GM21737 (cell line): ENCODE results near the gene AKAP6.
"Not testable (repeated sequence)": the region's sequence is repeated elsewhere in the genome, so short reads cannot be mapped to it uniquely, and the experiment has no call there.

Experiments used
- ATAC-seq: cut with Tn5 transposase; IDR thresholded peaks from one replicate; pipeline ENCODE4 v1.9.1; 2021; ENCODE audit warnings: mild to moderate bottlenecking, moderate library complexity; ENCODE audit not compliant: unreplicated experiment

The AKAP6 gene

DNA sequence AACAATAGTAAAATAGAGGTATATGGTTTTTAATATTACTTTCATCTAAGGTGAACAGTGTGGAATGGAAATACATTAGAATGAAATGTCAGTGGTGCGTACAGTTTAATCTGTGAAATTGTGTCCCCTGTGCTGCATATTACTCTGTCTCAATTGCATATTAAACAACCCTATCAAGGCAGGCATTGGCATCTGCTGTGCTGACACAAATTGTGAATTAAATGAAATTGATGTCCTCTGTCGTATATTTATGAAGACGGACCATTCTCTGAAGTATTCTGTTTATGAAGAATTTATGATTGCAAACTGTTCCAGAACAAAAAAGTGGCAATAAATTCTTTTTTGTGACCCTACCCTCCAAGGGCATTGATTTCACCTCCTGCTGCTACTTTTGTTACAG lies 405.2 kb downstream of the AKAP6 start:
- no peak for ATAC-seq

DNA sequence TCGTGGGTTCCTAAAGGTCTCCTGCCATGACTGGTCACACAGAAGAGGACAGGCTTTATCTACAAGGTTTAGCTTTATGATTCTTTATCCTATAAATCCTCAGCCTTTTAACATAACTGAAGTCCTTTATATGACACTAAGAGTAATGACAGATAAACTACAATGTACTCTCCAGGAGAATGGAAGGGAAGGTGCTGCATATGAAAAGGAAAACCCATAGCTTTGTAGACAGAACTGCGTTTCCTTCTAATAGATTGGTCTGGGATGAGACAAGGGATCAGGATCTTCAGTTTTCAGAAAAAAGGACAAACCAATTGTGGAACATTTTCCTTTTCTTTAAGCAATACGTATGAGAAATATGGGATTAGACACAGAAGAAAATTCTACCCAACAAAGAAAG lies 408.5 kb downstream of the AKAP6 start:
- no peak for ATAC-seq

DNA sequence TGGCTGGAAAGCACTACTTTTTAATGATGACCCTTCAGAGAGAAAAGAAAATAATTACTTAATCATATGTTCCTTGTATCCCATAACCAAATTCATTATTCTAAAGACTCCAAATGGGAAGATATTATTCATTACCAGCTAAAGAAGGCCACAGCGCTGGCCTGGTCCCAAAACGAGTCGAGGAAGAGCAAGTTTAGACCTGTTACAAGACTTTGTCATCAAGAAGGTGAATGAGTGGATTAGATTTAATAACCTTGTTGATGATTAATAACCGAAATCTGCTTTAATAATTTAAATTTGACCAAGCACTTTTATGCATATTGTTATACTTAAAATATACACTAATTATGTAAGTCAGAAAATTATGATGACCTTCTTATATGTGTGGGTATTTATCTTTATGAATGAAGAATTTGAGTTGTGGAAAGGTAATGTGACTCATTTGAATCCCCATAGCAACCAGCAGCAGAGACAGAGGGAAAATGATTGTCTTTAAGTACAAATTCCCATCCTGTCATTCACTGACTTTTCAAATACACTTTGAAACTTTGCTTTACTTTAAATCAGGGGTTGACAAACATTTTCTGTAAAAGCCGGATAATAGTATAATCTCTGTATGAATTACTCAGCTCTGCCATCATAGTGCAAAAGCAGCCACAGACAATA lies 409.2 kb downstream of the AKAP6 start:
- ATAC-seq = no peak

DNA sequence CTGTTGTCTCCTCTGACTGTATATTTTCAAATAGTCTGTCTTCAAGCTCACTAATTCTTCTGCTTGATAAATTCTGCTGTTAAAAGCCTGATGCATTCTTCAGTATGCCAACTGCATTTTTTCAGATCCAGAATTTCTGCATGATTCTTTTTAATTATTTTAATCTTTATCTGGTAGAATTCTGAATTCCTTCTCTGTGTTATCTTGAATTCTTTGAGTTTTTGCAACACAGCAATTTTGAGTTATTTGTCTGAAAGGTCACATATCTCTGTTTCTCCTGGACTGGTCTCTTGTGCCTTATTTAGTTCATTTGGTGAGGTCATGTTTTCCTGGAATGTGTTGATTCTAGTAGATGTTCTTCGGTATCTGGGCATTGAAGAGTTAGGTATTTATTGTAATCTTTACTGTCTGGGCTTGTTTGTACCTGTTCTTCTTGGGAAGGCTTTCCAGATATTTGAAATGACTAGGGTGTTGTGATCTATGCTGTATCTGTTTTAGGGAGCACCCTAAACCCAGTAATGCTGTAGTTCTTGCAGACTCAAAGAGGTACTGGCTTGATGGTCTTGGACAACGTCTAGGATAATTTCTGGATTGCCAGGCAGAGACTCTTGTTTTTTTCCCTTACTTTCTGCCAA lies 415.8 kb downstream of the AKAP6 start:
- no peak for ATAC-seq

DNA sequence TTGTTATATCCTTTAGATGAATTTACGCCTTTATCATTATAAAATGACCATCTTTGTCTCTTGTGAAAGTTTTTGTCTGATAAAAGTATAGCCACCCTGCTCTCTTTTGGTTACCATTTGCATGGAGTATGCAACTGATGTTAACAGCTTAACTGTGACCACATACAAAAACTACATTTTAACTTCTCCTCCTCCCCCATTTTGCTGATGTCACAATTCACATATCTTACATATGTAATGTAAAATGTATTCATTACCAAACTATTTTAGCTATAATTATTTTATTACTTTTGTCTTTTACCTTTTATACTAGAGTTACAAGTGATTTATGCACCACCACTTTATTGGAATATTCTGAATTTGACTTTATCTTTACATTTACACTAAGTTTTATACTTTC lies 425.1 kb downstream of the AKAP6 start:
- no peak for ATAC-seq

DNA sequence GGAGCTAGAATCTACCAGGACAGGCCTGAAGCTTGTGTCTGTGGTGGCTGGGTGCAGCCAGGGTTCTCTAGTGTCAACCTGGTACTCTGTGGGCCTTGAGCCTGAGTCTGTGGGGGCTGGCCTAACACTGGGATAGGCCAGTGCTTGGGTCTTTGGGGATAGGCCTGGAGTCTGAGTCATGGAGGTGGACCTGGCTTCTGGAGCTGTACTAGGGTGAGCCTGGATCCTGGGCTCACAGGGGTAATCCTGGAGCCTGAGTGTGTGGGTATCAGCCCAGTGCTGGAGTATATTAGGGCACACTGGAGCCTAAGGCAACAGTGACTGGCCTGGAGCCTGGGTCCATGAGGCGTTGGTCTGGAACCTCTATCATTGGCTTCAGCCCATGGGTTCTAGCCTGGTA lies 427.1 kb downstream of the AKAP6 start:
- no peak for ATAC-seq

DNA sequence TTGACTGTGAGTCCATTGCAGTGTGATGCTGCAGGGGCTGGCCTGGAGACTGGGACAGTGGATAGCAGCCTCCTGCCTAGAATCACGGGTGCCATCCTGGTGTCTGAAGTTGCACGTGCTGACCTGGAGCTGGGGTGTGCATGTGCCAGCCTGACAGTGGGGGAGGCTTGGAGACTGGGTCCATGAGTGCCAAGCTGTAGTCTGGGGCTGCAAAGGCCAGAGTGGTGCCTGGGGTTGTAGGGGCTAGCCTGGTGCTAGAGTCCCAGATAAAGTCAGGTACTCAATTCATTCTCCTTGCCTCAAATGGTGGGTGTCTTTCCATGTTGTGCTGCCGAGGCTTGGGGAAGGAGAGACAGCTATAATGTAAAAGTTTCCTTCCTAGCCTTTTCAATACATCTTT lies 427.7 kb downstream of the AKAP6 start:
- no peak for ATAC-seq

DNA sequence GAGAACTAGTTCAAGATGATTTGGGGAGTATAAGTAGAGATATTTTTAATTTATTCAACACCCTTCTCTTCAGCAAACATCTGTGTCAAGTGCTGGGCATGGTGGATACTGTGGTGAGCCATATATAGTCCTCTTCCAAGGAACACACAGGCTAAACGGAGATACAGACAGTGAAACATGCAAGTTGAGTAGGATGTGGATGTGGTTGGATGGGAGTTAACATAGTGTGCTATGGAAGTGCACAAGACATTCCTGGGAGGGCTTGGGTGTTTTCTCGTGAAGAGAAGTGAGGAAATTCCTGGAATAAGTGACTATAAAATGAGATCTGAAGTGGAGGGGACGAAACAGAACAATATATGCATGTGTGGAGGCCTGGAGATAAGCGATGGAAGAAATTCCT lies 428.5 kb downstream of the AKAP6 start:
- no peak for ATAC-seq

DNA sequence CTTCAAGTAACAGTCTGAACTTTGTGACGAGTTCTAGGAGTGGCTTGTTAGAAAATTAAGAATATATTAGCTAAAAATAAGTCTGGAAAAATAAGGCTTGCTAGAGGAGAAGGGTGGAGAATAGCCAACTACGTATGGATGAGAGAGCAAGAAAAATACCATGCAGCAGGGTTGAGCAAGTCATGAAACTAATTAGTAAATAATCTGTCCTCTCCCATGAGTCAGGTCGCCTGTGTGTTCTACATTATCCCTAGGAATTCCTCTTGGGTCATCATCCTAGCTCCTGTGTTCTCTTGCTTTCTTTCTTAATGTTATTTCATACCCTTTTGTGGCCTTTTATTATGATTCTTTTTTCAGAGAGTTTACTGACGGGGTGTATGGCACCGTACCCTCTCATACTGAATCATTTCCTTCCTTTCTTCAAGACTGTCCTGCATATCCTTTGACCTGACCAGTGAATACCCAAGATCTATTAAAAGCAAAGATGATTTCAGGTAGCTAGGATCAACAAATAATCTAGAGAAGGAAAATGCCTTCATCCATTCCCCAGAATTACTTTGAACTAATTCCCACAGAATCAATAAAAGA lies 432.4 kb downstream of the AKAP6 start:
- ATAC-seq = no peak

DNA sequence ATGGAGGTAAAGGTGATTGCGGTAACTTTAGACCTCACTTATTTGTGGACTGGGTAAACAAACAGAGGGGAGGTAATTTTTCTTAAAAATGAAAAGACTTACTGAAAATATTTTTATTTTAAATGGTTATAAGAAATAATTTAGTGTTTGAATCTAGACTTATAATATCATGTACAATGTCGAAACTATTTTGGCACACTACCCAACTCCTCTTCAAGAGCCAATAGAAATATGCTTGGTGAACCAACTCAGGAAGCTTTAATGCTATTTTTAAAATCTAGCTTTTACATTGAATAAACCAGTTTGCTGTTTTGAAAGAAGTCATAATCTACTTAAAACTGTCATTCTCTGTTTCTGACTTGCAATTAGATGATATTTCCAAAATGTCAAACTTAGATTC lies 433.8 kb downstream of the AKAP6 start:
- ATAC-seq = no peak

DNA sequence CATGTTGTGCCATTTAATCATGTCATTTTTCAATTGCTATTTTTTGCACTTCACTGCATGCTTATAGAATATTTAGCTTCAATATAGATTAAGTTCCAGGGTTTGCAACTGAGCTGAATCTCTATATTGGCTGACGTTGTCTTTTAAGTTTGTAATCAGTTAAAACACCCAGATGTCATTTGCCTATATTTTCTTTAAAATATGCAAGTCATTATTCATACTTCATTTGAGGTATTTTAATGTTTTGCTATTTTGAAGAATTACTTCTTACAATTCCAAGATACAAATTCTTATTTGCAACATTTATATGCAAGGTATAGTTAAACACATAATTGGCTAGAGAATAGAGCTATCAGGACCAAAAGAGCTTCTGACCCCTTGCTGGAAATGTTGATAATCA lies 434.6 kb downstream of the AKAP6 start:
- ATAC-seq = no peak

DNA sequence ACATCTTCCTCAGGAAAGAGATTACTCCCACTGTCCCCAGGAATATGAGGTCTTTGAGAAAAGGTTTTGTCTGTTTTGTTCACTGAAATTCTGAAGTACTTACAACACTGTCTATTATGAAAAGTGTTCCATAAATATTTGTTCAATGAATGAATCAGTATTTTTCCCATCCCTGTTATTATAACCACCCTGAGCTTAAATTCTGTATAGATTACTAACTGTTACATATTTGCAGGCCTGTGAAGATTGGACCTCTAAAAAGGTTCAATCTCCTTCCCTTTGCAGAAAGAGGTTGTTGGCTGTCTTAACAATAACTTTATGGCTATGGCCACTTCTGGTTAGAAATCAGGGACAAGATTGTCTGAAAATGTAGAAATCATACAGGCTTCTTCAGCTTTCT lies 435.0 kb downstream of the AKAP6 start:
- no peak for ATAC-seq

DNA sequence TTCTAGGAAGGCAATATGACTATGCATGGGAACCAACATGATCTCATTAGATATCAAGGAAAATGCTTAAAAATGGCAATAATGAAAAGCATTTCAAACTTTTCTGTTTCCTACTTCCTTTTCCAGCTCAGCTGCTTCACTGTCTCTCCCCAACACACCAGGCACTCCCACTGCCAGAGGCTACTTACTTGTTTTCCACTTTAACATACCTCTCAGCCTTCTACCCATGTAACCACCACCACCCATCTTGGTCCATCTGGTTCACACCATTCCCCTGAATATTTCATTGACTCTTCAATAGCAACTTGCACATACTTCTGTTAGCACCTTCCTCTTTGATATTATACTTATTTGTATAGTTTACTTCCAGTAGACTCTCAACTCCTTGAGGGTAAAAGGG lies 441.3 kb downstream of the AKAP6 start:
- no peak for ATAC-seq

DNA sequence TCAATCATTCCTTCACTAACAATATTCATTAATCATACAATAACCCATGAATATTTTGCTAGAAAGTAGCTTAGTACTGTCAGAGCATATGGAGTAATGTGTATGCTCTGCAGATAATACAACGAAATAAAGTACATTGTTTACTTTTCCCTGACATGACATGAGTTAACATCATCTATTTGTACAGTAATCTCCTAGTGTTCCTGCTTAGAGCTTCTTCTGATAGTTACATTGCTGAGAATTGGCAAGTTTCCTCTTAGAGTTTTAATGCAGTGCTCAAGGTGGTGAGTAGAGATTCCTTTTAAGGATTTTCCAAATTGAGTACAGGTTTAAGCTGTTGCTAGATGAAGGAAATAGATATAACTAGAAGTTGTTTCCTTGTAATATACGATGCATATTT lies 445.1 kb downstream of the AKAP6 start:
- no peak for ATAC-seq

DNA sequence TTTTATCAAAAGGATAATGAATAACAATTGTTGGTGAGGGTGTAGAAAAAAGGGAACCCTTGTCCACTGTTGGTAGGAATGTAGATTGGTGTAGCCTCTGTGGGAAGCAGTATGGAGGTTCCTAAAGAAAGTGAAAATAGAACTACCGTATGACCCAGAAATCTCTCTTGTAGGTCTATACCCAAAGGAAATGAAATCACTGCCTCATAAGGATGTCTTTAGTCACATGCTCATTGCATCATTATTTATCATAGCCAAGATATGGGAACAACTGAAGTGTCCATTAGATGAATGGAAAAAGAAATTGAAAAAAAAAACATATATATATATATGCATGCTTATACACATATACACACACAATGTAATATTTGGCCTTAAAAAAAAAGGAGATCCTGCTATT lies 450.7 kb downstream of the AKAP6 start:
- no peak for ATAC-seq

DNA sequence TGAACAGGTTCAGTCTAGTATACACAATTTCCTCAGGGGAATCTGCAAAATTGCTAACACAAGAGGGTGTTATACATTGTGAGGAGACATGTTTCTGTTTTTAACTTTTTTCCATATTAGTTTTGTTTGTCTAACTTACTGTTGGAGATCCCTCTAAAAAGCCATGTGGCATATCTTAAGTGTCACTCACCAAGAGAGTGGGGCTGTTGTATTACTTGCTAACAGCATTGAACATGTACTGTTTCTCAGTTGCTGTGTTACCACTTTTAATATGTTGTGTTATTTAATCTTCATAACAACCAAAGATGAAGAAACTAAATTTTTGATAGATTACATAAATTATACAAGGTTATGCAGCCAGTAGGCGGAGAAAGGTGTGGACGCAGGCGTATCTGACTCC lies 455.3 kb downstream of the AKAP6 start:
- no peak for ATAC-seq

DNA sequence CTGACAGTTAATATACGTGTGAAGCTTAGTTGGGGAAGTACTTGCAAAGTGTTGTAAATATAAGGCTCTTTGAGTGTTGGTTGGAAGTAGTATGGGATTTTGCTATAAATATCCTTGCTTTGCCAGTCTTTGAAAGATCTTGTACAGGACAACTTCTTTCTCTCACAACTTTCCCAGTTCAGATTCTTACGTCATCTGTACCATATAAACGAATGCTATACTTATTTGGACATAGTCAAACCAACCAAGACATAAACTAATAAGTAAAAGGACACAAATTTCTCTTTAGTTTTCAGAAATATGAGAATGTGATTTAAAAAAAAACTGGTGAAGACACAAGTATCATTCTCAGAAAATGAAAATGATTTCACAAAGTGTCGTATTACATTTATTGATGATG lies 456.5 kb downstream of the AKAP6 start:
- no peak for ATAC-seq

DNA sequence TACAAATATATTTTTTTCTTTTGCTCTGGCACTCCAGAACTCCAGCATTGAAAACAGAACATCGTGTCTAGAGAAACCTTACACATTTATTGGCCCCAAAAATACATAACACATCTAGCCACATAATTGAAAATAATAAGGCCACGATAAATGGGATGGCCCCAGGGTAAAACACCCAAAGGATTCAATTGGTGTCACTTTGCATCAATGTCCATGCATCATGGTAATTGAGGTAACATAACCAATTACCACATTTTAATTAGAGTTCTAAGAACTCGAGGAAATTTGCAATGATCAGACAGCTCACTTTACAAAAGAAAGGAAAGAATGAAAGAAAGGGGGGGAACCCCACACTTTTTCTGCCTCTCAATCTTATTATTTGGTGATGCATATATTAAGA lies 457.8 kb downstream of the AKAP6 start:
- no peak for ATAC-seq

DNA sequence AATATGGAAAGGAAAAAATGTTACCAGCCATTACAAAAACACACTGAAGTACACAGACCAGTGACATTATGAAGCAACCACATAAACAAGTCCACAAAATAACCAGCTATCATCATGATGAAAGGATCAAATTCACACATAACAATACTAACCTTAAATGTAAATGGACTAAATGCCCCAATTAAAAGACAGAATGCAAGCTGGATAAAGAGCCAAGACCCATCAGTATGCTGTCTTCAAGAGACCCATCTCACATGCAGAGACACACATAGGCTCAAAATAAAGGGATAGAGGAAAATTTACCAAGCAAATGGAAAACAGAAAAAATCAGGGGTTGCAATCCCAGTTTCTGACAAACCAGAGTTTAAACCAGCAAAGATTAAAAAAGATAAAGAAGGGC lies 463.9 kb downstream of the AKAP6 start:
- not testable (repeated sequence) for ATAC-seq

DNA sequence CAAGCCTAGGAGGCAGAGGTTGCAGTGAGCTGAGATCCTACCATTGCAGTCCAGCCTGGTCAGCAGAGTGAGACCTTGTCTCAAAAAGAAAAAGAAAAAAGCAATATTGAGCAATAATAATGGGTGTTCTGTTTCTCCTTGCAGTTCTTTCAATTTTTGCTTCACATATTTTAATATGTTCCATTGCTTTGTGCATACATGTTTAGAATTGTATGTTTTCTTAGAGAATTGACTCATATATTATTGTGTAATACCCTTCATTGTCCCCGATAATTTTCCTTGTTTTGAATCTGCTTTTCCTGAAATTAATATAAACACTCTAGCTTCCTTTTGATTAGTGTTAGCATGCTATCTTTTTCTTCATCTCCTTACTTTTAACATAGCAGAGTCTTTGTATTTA lies 471.2 kb downstream of the AKAP6 start:
- ATAC-seq = no peak

DNA sequence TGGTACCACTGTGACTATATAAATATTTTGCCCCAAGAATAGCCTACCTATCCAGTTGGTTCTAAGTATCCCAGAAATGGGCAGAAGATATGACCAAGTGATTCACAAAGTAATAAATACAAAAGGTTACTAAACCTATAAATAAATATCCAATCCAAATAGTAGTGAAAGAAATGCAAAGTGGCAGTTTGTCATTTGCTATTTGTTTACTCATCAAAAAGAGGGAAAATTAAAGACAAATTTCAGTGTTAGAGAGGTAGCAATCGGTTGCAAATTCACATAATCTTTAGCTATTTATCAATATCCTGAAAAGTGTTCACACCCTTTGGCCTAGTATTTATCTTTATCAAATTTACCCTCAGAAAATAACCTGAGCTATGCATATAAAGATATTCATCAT lies 473.2 kb downstream of the AKAP6 start:
- no peak for ATAC-seq

DNA sequence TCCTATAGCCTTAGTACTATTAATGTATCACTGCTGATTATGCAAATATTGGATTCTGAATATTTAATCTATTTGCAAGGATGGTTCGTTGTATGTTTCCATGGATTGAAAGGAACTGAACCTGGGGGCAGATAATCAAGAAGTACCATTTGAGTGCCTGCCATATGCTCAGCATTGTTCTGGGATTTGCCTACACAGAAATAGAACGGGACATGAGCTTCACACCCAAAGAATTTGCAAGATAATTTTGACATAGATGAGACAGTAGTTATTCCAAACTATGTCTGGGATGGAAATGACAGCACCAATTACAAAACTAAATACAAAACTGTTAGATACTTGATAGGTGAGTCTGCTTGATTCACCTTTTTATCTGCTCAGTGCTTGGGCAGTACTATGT lies 476.9 kb downstream of the AKAP6 start:
- ATAC-seq = no peak

DNA sequence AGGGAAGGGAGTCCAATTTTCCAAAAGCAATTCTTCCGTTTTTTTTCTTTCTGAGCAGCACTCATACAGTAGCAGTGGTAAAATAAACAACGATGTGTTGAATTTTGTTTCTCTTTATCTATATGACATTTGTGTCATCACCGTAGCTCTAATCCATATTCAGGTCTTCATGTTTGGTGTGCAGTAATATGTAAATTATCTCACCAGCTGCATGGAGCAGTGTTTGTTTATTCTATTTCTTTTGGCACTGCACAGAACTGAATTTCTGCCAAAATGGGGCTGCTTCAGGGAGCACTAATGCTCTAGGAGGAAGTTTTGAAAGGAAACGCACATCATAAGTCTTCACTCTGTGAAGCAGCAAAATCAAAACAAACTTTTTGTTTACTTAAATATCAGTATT lies 479.5 kb downstream of the AKAP6 start:
- no peak for ATAC-seq
